HTERT RPE-1 (cell line): ENCODE data around the gene NUP214.

Experiments used
- in situ Hi-C: fragments of 300-500 bp; cut with MboI; formaldehyde crosslinking; loops from 4 replicates; pipeline ENCODE4 v1.14.3; 2020; ENCODE audit warnings: low sequenced_read_pairs

NUP214 gene

DNA sequence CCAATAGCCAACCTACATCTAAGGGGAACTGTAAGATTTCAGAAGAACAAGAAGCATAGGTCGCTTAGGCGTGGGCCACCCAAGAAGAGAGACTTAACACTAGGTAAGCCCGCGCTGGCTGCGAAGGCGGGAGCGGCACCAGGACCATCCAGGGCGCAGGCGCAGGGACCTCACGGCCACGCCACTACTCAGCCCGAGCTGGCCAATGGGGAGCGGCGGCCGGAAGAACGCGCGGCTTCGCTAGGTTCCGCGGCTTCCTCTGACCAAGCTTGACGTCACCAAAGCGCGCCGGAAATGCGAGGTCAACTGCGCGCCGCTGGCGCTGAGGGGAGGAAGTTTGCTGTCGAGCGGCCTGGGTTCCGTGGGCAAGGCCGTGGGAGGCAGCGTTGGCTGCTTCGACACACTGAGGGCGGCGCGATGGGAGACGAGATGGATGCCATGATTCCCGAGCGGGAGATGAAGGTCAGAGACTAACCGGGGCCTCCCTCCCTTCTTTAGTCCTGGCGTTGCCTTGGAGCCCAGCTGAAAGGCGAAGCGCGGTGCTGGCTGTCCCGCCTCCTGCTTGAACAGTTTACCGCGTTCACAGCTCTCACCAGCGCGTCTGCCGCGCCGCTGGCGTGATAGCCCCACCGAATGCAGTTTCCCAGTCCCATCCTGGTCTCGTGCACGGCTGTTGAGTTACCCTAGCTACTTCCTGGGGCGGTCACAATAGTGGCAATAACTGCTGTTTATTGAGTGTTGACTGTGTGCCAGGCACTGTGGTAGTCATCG is at the start of gene NUP214:
Gene NUP214 (plus strand): TSS at position 299 of the 771 bp plus-strand sequence. CDS start 119 bp downstream, at position 418.
- in situ Hi-C loops: no loop called here

DNA sequence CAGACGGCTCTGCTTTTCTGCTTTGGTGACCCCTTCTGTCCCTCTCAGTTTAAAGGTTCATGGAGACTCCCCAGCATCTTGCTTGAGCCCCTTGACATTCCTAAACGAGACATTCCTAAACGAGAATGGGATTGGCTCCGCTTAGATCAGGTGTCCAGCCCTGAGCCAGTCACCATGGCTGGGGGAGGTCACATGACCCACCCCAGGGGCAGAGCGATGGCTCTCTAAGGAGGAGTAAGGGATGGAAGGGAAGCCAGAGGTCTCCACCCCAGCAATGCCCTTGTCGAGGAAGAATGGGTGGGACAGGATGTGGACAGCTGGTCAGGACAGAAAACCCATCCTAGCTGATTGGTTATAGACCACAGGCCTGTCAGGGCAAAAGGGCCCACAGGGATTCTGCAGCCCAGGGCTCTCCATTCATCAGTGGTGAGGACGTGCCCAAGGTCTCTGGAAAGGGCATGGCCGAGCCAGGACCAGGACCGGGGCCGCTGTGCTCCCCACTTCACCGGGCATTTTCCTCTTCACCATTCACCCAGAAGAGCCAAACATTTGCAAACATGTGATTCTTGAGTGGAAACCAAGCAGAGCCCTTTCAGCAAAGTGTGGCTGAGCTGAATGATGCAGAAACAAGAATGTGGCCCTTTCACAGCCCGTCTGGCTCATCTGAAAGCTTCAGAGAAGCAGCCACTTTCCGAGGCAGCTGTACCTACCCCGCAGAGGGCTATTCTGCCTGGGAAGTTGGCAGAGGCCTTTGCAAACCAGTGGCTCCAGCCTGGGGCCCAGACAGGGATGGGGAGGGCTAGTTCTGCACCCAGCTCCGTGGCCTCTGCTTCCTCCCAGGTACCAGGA is 48.8 kb upstream of the NUP214 start:
- in situ Hi-C loops: no loop called here

DNA sequence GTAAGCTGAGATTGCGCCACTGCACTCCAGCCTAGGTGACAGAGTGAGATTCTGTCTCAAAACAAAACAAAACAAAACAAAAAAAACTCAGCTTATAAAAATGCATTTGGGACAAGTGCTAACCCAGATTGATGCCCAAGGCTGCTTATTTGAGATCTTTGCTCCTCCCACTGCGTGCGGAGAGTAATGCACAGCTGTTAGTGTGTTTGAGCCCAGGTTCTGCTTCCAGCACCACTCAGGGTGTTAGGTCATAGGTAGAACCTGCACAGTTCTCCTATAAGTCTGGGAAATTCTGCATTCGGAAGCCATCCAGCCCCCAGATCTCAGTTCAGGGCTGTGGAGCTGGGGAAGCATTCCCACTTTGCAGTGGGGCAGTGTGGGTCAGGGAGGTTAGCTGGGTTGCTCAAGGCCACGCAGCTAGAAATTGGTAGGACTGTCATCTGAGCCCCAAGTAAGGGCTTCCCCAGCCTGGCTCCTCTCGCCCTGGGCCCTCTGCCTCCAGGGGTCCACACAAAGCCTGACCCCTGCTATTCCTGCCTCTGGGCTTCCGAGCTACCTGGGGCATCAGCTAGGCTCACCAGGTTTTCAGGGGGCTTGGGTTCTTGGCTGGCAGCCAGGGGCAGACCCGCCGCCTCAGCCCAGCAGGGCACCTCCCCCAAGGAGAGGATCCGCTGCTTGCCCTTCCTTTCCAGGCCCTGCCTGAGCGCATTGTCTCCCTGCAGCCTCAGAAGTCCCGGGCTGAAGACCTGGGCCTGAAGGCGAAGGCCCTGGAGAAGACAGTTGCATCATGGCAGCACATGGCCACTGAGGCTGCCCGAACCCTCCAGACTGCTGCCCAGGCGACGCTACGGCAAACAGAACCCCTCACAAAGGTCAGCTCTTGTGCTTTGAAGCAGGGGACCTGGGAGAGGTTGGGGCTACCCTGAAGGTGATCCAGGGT is 46.7 kb upstream of the NUP214 start:
- in situ Hi-C loops: no loop called here

DNA sequence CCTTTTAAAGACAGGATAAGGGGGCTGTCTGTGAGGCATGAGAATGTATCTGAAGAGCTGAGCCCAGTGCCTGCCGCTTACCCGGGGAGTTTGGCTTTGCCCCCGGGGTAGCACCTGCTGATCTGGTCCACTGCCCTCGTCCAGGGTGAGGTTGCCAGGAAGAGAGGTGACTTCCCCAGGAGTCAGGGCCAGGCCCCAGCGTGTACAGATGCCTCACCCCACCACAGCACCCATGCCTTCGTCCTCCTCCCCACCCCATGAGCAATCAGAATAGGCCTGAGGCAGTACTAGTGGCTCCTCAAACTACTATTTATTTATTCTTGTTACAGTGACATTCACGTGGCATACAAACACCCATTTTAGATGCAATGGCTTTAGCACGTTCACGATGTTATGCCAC is 44.8 kb upstream of the NUP214 start:
- in situ Hi-C loops: no loop called here

DNA sequence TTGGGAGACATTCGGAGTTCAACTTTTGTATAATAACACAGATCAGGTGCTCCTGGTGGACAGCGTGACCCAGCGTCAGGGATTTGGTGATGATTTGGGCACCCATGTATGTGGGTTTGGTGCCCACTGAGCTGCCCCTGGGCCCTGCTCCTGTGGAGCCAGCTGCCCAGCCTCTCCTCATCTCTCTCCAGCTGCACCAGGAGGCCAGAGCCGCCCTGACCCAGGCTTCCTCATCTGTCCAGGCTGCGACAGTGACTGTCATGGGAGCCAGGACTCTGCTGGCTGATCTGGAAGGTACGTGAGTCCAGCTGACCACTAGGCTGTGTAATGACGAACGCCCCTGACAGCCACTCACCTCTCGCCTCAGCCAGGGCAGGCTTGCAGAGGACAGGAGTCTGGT is 43.5 kb upstream of the NUP214 start:
- in situ Hi-C loops: no loop called here

DNA sequence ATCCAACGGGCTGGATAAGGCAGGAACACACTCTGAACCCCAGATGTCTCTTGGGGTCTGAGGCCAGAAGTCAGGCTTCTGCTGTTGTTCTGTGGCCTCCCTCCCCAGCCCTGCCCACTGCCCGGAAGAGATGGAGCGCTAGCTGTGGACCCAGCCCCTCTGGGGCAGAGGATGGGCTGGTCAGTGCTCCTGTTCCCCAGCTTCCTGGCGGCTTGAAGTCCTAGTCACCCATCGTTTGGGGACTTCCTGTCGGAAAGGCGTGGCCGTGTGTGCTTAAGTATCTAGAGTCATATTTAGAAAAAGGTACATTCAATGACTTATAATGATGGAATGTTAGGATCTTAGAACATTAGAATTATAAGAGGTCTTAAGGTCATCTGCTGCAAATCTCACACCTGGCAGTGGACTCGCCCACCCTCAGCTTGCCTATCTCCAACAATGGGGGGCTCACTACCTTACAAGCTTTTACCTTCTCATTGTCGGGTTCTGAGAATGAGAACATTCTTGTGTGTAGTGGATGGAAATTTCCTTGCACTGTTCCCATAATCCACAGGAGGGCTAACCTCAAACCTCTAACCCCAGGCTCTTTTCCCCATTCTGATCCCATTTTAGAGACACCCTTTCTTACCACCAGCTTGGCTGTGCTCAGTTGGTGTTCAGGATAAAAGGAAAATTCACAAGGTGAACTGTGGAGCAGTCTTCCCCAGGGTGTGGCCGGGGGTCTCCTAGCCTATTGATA is 42.4 kb upstream of the NUP214 start:
- in situ Hi-C loops: no loop called here

DNA sequence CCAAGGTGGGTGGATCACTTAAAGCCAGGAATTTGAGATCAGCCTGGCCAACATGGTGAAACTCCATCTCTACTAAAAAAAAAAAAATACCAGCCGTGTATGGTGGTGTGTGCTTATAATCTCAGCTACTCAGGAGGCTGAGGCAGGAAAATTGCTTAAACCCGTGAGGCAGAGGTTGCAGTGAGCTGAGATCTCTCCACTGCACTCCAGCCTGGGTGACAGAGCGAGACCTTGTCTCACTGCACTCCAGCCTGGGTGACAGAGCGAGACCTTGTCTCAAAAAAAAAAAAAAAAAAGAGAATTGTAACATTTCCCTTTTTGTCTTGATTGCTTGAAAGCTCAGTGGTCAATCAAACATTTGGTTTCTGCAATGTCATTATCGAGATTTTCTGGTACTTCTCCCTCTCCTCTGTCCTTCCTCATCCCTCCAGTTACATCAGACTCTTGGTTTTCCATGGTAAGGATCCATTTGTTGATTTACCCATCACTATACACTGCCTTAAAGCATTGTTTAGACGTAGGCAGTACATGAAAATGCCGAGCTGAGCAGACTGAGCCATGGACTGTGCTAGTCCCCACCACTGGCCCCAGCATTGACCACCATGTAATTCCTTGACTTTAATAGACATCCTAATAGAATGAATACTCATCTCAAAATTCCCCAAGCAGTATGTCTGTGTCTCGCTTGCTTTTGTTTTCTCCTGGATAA is 40.6 kb upstream of the NUP214 start:
- in situ Hi-C loops: no loop called here

DNA sequence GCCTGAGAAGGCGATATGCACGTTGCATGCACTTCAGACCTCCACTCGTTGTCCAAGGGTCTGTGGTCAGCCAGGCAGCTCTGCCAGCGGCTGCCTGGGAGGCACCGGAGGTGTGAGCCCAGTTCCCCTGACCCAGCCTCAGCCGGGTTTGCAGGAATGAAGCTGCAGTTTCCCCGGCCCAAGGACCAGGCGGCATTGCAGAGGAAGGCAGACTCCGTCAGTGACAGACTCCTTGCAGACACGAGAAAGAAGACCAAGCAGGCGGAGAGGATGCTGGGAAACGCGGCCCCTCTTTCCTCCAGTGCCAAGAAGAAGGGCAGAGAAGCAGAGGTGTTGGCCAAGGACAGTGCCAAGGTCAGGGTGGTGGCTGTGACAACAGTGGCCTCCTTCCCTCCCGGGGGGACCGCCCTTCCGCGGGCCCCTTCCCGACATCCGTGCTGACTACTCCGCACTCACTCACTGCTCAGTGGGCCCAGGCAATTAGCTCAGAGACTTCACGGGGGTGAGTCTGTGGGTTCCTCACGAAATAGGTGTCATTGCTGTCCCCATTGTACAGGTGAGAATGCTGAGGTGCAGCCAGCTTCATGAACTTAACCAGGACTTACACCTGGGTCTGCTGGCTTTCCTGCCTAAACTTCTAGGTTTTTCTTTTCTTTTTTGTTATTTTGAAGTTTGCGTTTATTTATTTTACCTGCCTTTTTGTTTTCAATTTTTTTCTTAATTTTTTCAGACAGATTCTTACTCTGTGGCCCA is 39.8 kb upstream of the NUP214 start:
- in situ Hi-C loops: no loop called here

DNA sequence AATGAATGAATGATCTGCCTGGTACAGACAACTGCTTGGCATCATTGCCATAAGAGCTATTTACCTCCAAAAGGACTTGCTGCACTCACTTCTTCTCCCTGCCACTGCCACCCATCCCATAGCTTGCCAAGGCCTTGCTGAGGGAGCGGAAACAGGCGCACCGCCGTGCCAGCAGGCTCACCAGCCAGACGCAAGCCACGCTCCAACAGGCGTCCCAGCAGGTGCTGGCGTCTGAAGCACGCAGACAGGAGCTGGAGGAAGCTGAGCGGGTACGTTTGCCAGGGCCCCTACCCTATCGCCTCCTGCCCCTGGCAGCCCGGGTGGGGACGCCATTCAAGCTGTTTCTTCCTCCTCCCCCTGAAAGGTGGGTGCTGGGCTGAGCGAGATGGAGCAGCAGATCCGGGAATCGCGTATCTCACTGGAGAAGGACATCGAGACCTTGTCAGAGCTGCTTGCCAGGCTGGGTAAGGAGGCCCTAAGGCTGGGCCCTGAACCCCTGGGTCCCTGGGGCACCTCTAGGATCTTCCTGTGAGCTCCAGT is 38.0 kb upstream of the NUP214 start:
- in situ Hi-C loops: no loop called here

DNA sequence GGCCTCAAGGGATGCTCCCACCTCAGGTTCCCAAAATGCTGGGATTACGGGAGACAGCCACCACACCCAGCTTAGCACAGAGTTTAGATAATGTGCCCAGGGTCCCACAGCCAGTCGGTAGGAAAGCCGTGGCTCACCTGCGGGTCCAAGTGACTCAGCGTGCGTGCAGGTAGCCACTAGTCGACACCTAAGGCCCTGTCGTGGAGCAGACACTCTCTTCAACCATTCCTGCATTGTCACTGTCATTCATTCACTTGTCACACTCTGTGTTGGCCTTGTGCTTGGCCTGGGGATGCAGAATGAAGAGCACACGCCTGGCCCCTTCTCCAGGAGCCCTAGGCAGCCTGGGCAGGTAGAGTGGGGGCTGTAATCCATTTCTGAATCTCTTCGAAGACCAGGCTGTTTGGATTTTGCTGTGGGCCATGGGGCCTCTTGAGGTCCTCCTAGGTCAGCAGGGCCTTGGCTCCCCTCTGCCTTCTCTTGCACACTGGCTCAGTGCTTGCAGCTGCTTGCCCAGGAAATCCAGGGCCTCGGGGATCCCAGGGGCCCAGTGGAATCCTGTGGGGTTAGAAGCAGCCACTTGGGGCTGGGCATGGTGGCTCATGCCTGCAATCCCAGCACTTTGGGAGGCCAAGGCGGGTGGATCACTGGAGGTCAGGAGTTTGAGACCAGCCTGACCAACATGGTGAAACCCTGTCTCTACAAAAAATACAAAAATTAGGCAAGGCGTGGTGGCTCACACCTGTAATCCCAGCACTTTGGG is 35.2 kb upstream of the NUP214 start:
- in situ Hi-C loops: no loop called here

DNA sequence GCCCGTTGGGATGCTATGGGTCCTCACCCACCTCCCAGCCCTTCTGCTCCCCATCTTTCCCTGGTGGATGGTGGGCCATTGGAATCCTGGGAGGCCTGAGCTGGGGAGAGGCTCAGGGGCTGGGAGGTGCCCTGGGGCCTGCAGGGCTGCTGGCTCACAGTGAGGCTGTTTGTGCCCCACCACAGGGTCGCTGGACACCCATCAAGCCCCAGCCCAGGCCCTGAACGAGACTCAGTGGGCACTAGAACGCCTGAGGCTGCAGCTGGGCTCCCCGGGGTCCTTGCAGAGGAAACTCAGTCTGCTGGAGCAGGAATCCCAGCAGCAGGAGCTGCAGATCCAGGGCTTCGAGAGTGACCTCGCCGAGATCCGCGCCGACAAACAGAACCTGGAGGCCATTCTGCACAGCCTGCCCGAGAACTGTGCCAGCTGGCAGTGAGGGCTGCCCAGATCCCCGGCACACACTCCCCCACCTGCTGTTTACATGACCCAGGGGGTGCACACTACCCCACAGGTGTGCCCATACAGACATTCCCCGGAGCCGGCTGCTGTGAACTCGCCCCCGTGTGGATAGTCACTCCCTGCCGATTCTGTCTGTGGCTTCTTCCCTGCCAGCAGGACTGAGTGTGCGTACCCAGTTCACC is 33.9 kb upstream of the NUP214 start:
- in situ Hi-C loops: no loop called here

DNA sequence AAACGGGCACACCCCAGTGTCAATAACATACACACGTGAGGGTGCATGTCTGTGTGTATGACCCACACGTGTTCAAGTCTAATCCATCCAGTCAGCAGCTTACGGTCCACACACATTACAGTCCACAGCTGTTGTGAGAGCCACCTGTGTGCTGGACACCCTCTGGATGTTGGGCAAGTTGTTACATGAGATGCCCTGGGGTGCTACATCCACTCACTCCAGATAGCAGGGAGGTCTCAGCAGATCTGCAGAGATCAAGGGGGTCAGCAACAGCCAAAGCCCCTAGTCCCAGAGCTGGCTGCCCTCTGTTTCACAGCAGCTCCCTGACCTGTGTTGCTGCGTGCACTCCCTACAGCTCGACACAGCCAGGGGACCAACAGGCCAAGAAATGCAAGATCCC is 33.4 kb upstream of the NUP214 start:
- in situ Hi-C loops: no loop called here

DNA sequence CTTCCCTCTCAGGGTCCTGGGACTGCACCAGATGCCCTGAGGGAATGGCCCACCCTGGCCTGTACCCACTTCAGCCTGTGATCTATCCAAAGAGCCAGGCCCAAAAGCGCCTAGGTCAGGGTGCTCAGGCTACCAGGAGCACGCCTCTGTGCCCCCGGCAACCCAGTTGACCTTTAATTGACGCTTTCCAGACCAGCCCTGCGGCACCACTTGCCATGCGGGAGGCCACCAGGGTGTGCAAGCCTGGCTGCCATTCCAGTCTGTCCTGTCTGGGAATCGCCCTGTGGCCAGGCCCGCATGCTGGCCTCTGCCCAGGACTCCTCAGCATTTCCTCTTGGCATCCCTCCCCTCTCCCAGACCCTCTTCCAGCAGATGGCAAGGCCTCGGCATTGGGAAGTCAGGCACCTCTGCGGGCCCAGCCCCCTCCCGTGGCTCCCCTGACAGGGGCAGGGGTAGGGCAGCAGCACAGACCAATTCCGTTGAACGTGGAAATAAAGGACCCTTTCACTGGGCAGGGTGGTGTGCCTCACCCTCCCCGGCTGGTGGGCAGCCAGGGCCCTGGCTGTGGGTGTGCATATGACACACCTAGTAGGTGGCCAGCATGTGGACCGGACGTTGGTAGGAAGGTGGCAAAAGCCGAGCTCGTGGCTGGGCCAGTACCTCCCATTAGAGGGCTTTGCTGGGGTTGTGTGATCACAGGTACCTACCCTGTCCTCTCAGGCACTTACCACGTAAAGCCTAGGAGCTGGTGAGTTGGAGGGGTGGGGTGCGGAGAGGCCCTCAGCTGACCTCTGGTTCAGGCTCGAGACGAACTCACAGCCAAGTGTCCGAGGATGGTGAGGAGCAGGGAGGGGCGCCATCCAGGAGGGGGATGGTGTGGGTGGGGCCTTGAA is 32.6 kb upstream of the NUP214 start:
- in situ Hi-C loops: no loop called here

DNA sequence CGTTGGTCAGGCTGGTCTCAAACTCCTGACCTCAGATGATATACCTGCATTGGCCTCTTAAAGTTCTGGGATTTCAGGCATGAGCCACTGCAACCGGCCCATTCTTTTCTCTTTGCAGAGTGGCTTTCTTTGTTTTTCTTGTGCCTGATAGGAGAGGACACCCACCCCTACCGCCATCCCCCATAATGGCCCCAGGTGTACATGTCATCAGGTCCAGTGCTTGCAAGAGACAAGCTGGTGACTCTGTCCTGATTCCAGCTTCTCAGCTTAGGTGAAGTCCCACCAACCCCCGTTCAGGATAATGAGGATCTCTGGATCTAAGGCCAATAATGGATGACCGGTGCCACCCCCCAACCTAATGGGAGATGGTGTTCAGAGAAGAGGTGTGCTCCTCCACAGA is 31.4 kb upstream of the NUP214 start:
- in situ Hi-C loops: no loop called here

DNA sequence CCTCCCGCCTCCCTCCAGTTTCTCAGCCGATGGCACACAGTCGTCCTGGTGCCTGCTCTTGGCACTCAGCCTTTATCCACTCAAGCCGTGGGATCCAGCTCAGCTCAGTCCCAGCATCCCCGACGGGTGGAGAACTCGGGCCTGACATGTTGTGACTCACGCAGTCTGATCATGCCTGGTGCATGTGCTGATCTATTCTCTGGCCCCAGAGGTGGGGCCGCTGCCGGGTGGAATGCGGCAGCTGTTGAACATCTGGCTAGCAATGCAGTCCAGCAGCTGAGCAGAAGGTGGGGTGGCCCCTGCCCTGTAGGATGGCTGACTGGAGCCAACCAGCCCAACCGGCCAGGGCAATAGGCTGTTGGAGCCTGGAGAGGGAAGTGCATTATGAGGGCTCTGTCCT is 30.8 kb upstream of the NUP214 start:
- in situ Hi-C loops: no loop called here

DNA sequence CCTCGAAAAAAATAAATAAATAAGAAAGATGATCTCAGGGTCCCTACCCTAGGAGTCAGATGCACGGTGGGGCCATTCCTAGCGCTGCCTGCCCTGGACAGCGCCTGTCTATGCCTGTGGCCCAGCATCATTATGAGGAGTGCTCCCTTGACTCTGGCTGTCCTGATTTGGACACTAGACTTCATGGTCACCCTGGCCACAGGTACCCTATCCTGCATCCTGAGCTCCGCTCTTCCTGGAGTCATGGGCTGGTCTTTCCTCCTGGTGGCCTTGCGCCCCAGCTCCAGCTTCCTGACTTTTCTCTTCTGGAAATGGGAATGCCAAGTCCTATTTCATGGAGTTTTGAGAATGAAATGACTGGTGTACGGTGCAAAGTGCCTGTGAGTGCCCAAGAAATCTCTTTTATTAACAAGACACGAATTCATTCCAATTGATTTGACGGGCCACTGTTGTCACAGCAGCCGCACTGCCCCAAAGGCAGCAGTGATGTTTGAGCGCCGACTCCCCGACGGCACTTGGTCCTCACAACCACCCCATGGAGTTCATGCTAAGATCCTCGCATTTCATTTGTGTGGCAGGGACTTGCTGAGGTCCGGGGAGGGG is 29.6 kb upstream of the NUP214 start:
- in situ Hi-C loops: no loop called here
